DND-41 (cell line): ENCODE results near the gene HOXA3.

Experiments used
- ATAC-seq: fragments of 200-7000 bp; cut with Tn5 transposase; 3 replicates; pipeline ENCODE4 v1.9.1; 2021; ENCODE audit warnings: low read depth; ENCODE audit not compliant: insufficient read depth
- DNase-seq: peaks from one replicate; pipeline ENCODE4 v3.0.0-alpha.2; 2020
- H2AFZ ChIP-seq: 2 replicates; pipeline ENCODE4 v1.6.0; 2012; ENCODE audit warnings: low read depth, low read length
- H3K27ac ChIP-seq: 2 replicates; pipeline ENCODE4 v1.5.1; 2012; ENCODE audit warnings: low read length, inconsistent platforms
- H3K27me3 ChIP-seq: fragments of 200-600 bp; sonication (generic); 2 replicates; pipeline ENCODE4 v1.6.0; 2012; ENCODE audit warnings: low read length, mild to moderate bottlenecking, inconsistent platforms; ENCODE audit not compliant: insufficient read depth, poor library complexity
- H3K36me3 ChIP-seq: 2 replicates; pipeline ENCODE4 v1.5.1; 2012; ENCODE audit warnings: low read length, inconsistent platforms; ENCODE audit not compliant: insufficient read depth
- H3K4me1 ChIP-seq: 2 replicates; pipeline ENCODE4 v1.5.1; 2012; ENCODE audit warnings: mild to moderate bottlenecking, low read length; ENCODE audit not compliant: insufficient read depth
- H3K4me2 ChIP-seq: 2 replicates; pipeline ENCODE4 v1.6.0; 2012; ENCODE audit warnings: mild to moderate bottlenecking, moderate library complexity, low read length, inconsistent platforms; ENCODE audit not compliant: insufficient read depth
- H3K4me3 ChIP-seq, 2 experiments: fragments of 200-600 bp in 1 of 2; shearing (Covaris generic) in 1 of 2; 2 replicates each; pipeline ENCODE4 v1.5.1; 2012 to 2016; ENCODE audit warnings: inconsistent platforms in 2 of 2, low read length in 2 of 2, mild to moderate bottlenecking in 2 of 2, low read depth in 1 of 2, moderate library complexity in 1 of 2
- H3K79me2 ChIP-seq: 2 replicates; pipeline ENCODE4 v1.6.0; 2012; ENCODE audit warnings: low read length, inconsistent platforms; ENCODE audit not compliant: insufficient read depth
- H3K9ac ChIP-seq: 2 replicates; pipeline ENCODE4 v1.6.0; 2012; ENCODE audit warnings: low read depth, mild to moderate bottlenecking, inconsistent platforms, low read length, moderate library complexity
- H3K9me3 ChIP-seq: 2 replicates; pipeline ENCODE4 v1.5.1; 2012; ENCODE audit warnings: low read length, moderate library complexity, mild to moderate bottlenecking, inconsistent platforms; ENCODE audit not compliant: insufficient read depth, severe bottlenecking
- H4K20me1 ChIP-seq: 2 replicates; pipeline ENCODE4 v1.6.0; 2012; ENCODE audit warnings: low read length; ENCODE audit not compliant: insufficient read depth
- CTCF ChIP-seq: IDR thresholded peaks from 2 replicates; pipeline ENCODE4 v1.5.1; 2012; ENCODE audit warnings: borderline replicate concordance, low read length, moderate library complexity, mild to moderate bottlenecking; ENCODE audit not compliant: poor library complexity, severe bottlenecking; ENCODE audit errors: extremely low read depth
- EZH2 ChIP-seq: IDR thresholded peaks from 3 replicates; pipeline ENCODE4 v1.6.1; 2012; ENCODE audit warnings: borderline replicate concordance, low read depth, mild to moderate bottlenecking, moderate library complexity, low read length, inconsistent platforms; ENCODE audit not compliant: severe bottlenecking

Gene HOXA3

DNA sequence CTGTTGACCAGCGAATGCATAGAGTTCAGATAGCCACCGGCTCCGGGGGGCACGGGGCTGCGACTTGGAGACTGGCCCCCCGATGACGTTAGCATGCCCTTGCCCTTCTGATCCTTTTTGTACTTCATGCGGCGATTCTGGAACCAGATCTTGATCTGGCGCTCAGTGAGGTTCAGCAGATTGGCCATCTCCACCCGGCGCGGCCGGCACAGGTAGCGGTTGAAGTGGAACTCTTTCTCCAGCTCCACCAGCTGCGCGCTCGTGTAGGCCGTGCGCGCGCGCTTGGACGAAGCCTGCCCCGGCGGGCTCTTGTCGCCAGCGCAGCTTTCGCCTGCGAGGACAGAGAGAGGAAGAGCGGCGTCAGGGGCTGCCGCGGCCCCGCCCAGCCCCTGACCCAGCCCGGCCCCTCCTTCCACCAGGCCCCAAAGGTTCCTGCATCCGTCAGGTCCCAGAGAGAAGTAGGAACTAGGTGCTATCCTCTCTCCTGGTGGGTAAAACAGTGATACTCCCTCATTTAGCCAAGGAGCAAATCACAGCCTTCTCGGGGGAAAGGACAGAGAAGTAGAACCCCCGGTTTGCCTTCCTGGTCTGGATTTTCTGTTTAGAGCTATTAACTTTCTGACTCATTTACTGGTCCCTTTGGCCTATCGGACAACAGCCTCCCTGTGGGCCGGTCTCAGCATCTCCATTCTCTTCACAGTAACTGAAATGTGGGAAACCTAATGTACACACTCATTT lies 43.8 kb downstream of the HOXA3 start:
- H3K36me3 ChIP-seq, result no peaks in the 10 kb centered on the region
- H3K4me1 ChIP-seq, result no peaks in the 10 kb centered on the region
- H3K4me2 ChIP-seq, result no peak overlapping the region
- ATAC-seq (no peak), DNase-seq (no peak)
- no peak overlapping the region for H3K4me3 ChIP-seq
- TF ChIP-seq EZH2 (no peak), CTCF (no peak)
- H3K27ac ChIP-seq, result no peak overlapping the region
- no peak overlapping the region for H2AFZ ChIP-seq
- no peak overlapping the region for H3K9ac ChIP-seq
- no peaks in the 10 kb centered on the region for H4K20me1 ChIP-seq
- no peaks in the 10 kb centered on the region for H3K9me3 ChIP-seq
- no peaks in the 10 kb centered on the region for H3K79me2 ChIP-seq
- no peaks in the 10 kb centered on the region for H3K27me3 ChIP-seq

DNA sequence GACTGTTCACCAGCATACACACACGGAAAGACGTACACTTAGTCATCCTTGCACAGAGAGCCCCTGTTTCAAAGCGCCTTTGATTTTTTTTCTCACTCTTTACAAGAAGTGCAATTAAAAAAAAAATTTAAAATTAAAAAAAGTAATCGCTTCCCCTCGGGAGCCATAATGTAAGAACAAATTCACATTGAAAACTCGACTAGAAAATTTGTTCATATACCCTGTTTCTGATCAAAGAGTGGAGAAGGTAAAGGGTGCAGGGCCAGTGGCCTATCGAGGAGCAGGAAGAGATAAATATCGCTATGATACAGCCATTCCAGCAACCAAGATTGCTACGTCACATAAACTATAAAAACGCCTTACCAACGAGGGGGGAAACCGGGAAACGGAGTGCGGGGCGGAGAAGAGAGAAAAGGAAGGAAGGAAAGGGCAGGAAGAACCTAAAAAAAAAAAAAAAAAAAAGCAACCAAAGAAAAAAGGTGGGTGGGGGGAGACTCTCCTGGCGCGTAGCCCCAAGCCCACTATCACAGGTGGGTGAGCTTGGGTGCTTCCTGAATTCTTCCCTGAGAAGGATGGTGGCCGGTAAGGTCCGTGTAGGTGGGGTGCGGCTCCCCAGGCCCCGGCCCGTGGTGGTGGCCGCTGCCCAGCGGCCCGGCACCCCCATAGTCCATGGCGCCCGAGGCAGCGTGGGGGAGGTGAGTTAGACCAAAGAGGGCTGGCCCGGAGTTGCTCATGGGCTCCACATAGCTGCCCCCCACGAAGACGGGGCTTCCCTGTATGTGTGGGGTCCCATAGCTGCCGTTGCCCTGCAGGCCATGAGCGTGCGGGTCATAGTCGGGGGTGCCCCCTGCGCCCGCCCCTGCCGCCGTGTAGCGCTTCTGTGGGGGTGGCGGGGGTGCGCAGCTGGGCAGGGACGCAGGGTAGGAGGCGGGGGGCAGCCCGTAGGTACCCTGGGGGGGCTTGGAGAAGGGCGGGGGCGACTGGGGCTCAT lies 44.7 kb downstream of the HOXA3 start:
- Histone ChIP-seq H4K20me1 (no peaks in the 10 kb centered on the region), H2AFZ (no peak overlapping the region), H3K4me1 (no peaks in the 10 kb centered on the region), H3K4me3 (no peak overlapping the region), H3K27ac (no peak overlapping the region), H3K9me3 (no peaks in the 10 kb centered on the region), H3K4me2 (no peak overlapping the region), H3K36me3 (no peaks in the 10 kb centered on the region), H3K9ac (no peak overlapping the region), H3K79me2 (no peaks in the 10 kb centered on the region), H3K27me3 (no peaks in the 10 kb centered on the region)
- TF ChIP-seq CTCF (no peak), EZH2 (no peak)
- DNase-seq (no peak), ATAC-seq (no peak)

DNA sequence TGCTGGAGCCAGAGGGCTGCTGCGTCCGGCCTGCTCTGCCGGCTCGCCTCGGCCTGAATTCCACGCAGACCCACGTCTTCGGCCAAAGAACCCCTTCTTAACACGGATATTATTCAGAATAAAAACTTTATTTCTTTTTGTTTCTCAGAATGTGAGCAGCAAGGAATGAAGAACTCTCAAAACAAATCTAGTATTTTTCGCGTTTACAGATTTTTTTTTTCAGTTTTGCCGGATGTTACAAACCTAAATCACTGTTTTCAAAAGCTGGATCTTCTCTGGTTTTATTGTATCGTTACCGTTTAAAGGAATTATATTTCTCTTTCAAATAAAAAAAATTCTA lies 45.5 kb downstream of the HOXA3 start:
- ATAC-seq, result no peak
- Histone ChIP-seq H3K4me1 (no peaks in the 10 kb centered on the region), H4K20me1 (no peaks in the 10 kb centered on the region), H3K27me3 (no peaks in the 10 kb centered on the region), H3K9ac (no peak overlapping the region), H3K36me3 (no peaks in the 10 kb centered on the region), H3K79me2 (no peaks in the 10 kb centered on the region), H3K27ac (no peak overlapping the region), H3K4me3 (no peak overlapping the region), H2AFZ (no peak overlapping the region), H3K9me3 (no peaks in the 10 kb centered on the region), H3K4me2 (no peak overlapping the region)
- DNase-seq, result no peak
- no peak for TF ChIP-seq EZH2
- no peak for TF ChIP-seq CTCF
